Measurements from ENCODE around the gene PLEKHA5. TPM values are rescaled to one million over a fixed set of nuclear protein-coding genes. Genes with fewer than 3 reads are reported as not detected.

Gene PLEKHA5
- total and polyA plus RNA-seq, 2 of the 4 experiments (the other 2 are of a cell fraction) = 5.3 to 12.2 TPM

- ATAC-seq (ENCODE audit: low read depth) (no peak), DNase-seq (no peak)
- no peaks in the 10 kb centered on the region for H3K9me1 ChIP-seq (ENCODE audit: insufficient read depth, low read length)
- BruUV-seq (replicated peaks) = no TSS peak
- H3K56ac ChIP-seq (ENCODE audit: extremely low read depth, insufficient read depth, low read length) = no peak overlapping the region
- H3K36me3 ChIP-seq (ENCODE audit: control insufficient read depth, insufficient read depth, low read length) = no peaks in the 10 kb centered on the region; the same call in 1 of the 2 replicates
- WGBS, 2 experiments (ENCODE audit: extremely low coverage in 2 of 2, insufficient read length in 1 of 2) = 92% methylated on average over 2 of the region's 4 CpGs; no CpG with 5 or more reads in 1 of the 2 experiments
- TF ChIP-seq CHD1 (IDR thresholded peaks at IDR 0.05; ENCODE audit: low read depth, low read length) (no peak), MAZ (IDR thresholded peaks at IDR 0.05; ENCODE audit: borderline replicate concordance, low read depth, low read length) (no peak), SMC3 (IDR thresholded peaks at IDR 0.05; ENCODE audit: low read depth, low read length) (no peak), NFE2L2 (IDR thresholded peaks at IDR 0.05; ENCODE audit: low read depth, low read length) (no peak), FOS (IDR thresholded peaks at IDR 0.05; ENCODE audit: low read depth, low read length) (no peak), CTCF (conservative IDR thresholded peaks at IDR 0.05; ENCODE audit: low read depth, low read length) (no peak), ELK1 (IDR thresholded peaks at IDR 0.05; ENCODE audit: borderline replicate concordance, low read depth, low read length) (no peak)
- no peak overlapping the region for H3K18ac ChIP-seq (ENCODE audit: low read depth, low read length)
- CTCF ChIA-PET = interaction anchor here (0.5 kb wide), 1 partner anchor 78 kb away, joined by 3 read pairs; no protein-coding TSS in a partner anchor
- intact Hi-C loops (cut with micrococcal nuclease) (no loop called here), dilution Hi-C loops (cut with HindIII; ENCODE audit: low sequenced_read_pairs, unreplicated experiment) (no loop called here), in situ Hi-C loops (cut with MboI; ENCODE audit: low sequenced_read_pairs) (no loop called here)
- no peak overlapping the region for H2BK120ac ChIP-seq (ENCODE audit: low read depth, low read length)
- H2AFZ ChIP-seq (replicated peaks; ENCODE audit: low read length, poor library complexity) = no peak overlapping the region
- H2BK5ac ChIP-seq (ENCODE audit: low read depth, low read length, poor library complexity, severe bottlenecking) = no peak overlapping the region
- peaks cover 5% of the 10 kb centered on the region for H3K4me1 ChIP-seq (ENCODE audit: control insufficient read depth, insufficient read depth, low read length)
- no peaks in the 10 kb centered on the region for H3K27me3 ChIP-seq (ENCODE audit: control insufficient read depth, insufficient read depth, low read length)
- H4K8ac ChIP-seq (ENCODE audit: low read depth in 2 of 2, low read length in 2 of 2) = no peak overlapping the region
- no peak overlapping the region for H2BK20ac ChIP-seq (ENCODE audit: low read depth, low read length)
- no peak overlapping the region for H3K9ac ChIP-seq (ENCODE audit: low read depth, low read length)
- no peak overlapping the region for H3K23ac ChIP-seq (ENCODE audit: low read depth, low read length)
- H4K20me1 ChIP-seq (ENCODE audit: insufficient read depth, low read length) = no peaks in the 10 kb centered on the region
- no peak overlapping the region for H3K4me2 ChIP-seq (ENCODE audit: low read depth, low read length)
- H2BK15ac ChIP-seq (ENCODE audit: low read depth, low read length) = no peak overlapping the region
- no peak overlapping the region for H2AK5ac ChIP-seq (ENCODE audit: low read depth, low read length)
- H4K5ac ChIP-seq (ENCODE audit: low read depth, low read length) = no peak overlapping the region
- POLR2A ChIA-PET (ENCODE audit: unreplicated experiment) = no interaction called here
- H3K14ac ChIP-seq (replicated peaks; ENCODE audit: low read depth, low read length) = no peak overlapping the region
- H3K4ac ChIP-seq (ENCODE audit: low read depth, low read length) = no peak overlapping the region
- no peak overlapping the region for H3K4me3 ChIP-seq (ENCODE audit: insufficient read depth, low read depth, low read length)
- H4K91ac ChIP-seq (ENCODE audit: insufficient read depth, low read depth, low read length) = no peak overlapping the region
- H3K9me3 ChIP-seq (ENCODE audit: control insufficient read depth, insufficient read depth, low read length) = peaks cover 3% of the 10 kb centered on the region; the same call in 1 of the 2 replicates
- H2AK9ac ChIP-seq (replicated peaks; ENCODE audit: low read depth, low read length, poor library complexity) = no peak overlapping the region
- peaks cover 8 to 34% of the 10 kb centered on the region in 2 experiments; a peak in 3 of 4 replicates for H3K79me1 ChIP-seq (ENCODE audit: low read depth in 1 of 2, low read length in 2 of 2)
- no peak overlapping the region for H3K27ac ChIP-seq (ENCODE audit: insufficient read depth, low read length)
These were observed 75.6 kb downstream of the PLEKHA5 start for GRCh38 chr12:19205120-19205519.

Data from IMR-90 (cell line).